H1 (cell line): ENCODE results near the gene MIER3. TPM values are rescaled to one million over a fixed set of nuclear protein-coding genes. Genes with fewer than 3 reads are reported as not detected.

Experiments
- CTCF ChIA-PET: fragments of 300-600 bp; sonication (Branson Sonifier 250); formaldehyde crosslinking; loops from one replicate; lab custom pipeline; 2021; ENCODE audit not compliant: partially characterized antibody; lab: Charles Lee
- POLR2A ChIA-PET: fragments of 300-600 bp; sonication (Branson Sonifier 250); formaldehyde crosslinking; loops from one replicate; lab custom pipeline; 2021; ENCODE audit warnings: inconsistent platforms; ENCODE audit not compliant: partially characterized antibody; lab: Charles Lee
- DNase-seq, 2 experiments: peaks; one replicate each; pipeline versions ENCODE4 v3.0.0 to v3.0.0-alpha.2; 2010 to 2022; ENCODE audit warnings: low spot score in 2 of 2, low read depth in 1 of 2, mixed read lengths in 1 of 2
- FAIRE-seq: peaks from 2 replicates; lab custom pipeline; 2011; peaks lifted over from hg19 to GRCh38; lab: Jason Lieb, UNC
- H2AFZ ChIP-seq: 2 replicates; pipeline ENCODE4 v1.8.1; 2012; ENCODE audit warnings: low read length, inconsistent platforms
- H2AK5ac ChIP-seq: 2 replicates; pipeline ENCODE4 v1.6.1; 2013; ENCODE audit warnings: low read depth, low read length
- H2BK120ac ChIP-seq: replicated peaks from 2 replicates; pipeline ENCODE3; 2013; ENCODE audit warnings: low read depth, low read length, inconsistent platforms
- H2BK12ac ChIP-seq: 2 replicates; pipeline ENCODE4 v1.6.1; 2013; ENCODE audit warnings: low read depth, low read length
- H2BK15ac ChIP-seq: 2 replicates; pipeline ENCODE4 v1.6.1; 2013; ENCODE audit warnings: low read length
- H2BK20ac ChIP-seq: 2 replicates; pipeline ENCODE4 v1.6.1; 2013; ENCODE audit warnings: low read length
- H2BK5ac ChIP-seq: 2 replicates; pipeline ENCODE4 v1.6.1; 2013; ENCODE audit warnings: low read depth, low read length
- H3K14ac ChIP-seq: 2 replicates; pipeline ENCODE4 v1.6.1; 2013; ENCODE audit warnings: inconsistent platforms; ENCODE audit not compliant: insufficient read length
- H3K18ac ChIP-seq: 2 replicates; pipeline ENCODE4 v1.6.1; 2013; ENCODE audit warnings: low read length; ENCODE audit errors: extremely low read depth
- H3K23ac ChIP-seq: 2 replicates; pipeline ENCODE4 v1.6.1; 2013; ENCODE audit warnings: inconsistent platforms; ENCODE audit not compliant: insufficient read length
- H3K23me2 ChIP-seq: 2 replicates; pipeline ENCODE4 v1.6.1; 2013; ENCODE audit warnings: low read depth, low read length
- H3K27ac ChIP-seq: 2 replicates; pipeline ENCODE4 v1.6.1; 2011; ENCODE audit warnings: low read depth, low read length, inconsistent platforms
- H3K27me3 ChIP-seq, 4 experiments: replicated peaks in 1 of 4; 1 replicate in 1 of 4; 2 replicates in 3 of 4; pipeline versions ENCODE4 v1.6.1 to v1.8.1; 2011 to 2013; ENCODE audit warnings: low read length in 3 of 4, mild to moderate bottlenecking in 3 of 4, inconsistent platforms in 2 of 4, mixed read lengths in 2 of 4, moderate library complexity in 1 of 4; ENCODE audit not compliant: control insufficient read depth in 3 of 4, insufficient read depth in 3 of 4; ENCODE audit errors: extremely low read depth in 1 of 4
- H3K36me3 ChIP-seq, 4 experiments: 2 replicates each; pipeline versions ENCODE4 v1.6.1 to v1.8.1; 2011 to 2013; ENCODE audit warnings: mild to moderate bottlenecking in 4 of 4, low read length in 3 of 4, moderate library complexity in 2 of 4, control low read depth in 1 of 4, inconsistent platforms in 1 of 4; ENCODE audit not compliant: insufficient read depth in 4 of 4, control insufficient read depth in 2 of 4
- H3K4ac ChIP-seq: replicated peaks from 2 replicates; pipeline ENCODE3; 2013; ENCODE audit warnings: low read length, low read depth, mixed read lengths, inconsistent platforms; ENCODE audit not compliant: insufficient read length
- H3K4me1 ChIP-seq, 4 experiments: replicated peaks in 1 of 4; 1 replicate in 1 of 4; 2 replicates in 3 of 4; pipeline versions ENCODE4 v1.6.1 to v1.8.1; 2011 to 2013; ENCODE audit warnings: low read length in 3 of 4, inconsistent platforms in 2 of 4, mixed read lengths in 1 of 4; ENCODE audit not compliant: insufficient read depth in 4 of 4, control insufficient read depth in 3 of 4
- H3K4me2 ChIP-seq, 2 experiments: 2 replicates each; pipeline versions ENCODE4 v1.6.1 to v1.8.1; 2011 to 2013; ENCODE audit warnings: low read depth in 2 of 2, low read length in 2 of 2, control low read depth in 1 of 2, inconsistent platforms in 1 of 2, mild to moderate bottlenecking in 1 of 2; ENCODE audit not compliant: insufficient read depth in 1 of 2
- H3K4me3 ChIP-seq, 4 experiments: fragments of 200-600, 300-600 bp in 1 of 4; sonication (generic), shearing (Covaris generic), sonication (Bioruptor Twin) in 1 of 4; 2 replicates each; pipeline versions ENCODE4 v1.5.1 to v1.8.1; 2011 to 2016; ENCODE audit warnings: low read length in 4 of 4, low read depth in 3 of 4, control low read depth in 2 of 4, inconsistent platforms in 2 of 4, mild to moderate bottlenecking in 2 of 4, mixed read lengths in 1 of 4, moderate library complexity in 1 of 4; ENCODE audit not compliant: insufficient read depth in 2 of 4; ENCODE audit errors: extremely low read depth in 1 of 4
- H3K56ac ChIP-seq: replicated peaks from 2 replicates; pipeline ENCODE3; 2013; ENCODE audit warnings: low read depth, mild to moderate bottlenecking, mixed read lengths, low read length, inconsistent platforms; ENCODE audit not compliant: insufficient read length
- H3K79me1 ChIP-seq: 2 replicates; pipeline ENCODE4 v1.6.1; 2013; ENCODE audit warnings: low read depth, low read length, control low read depth
- H3K79me2 ChIP-seq, 2 experiments: 2 replicates each; pipeline versions ENCODE4 v1.6.1 to v1.8.1; 2012 to 2013; ENCODE audit warnings: low read length in 2 of 2, mild to moderate bottlenecking in 2 of 2, inconsistent platforms in 1 of 2; ENCODE audit not compliant: insufficient read depth in 2 of 2, control insufficient read depth in 1 of 2
- H3K9ac ChIP-seq, 4 experiments: replicated peaks in 1 of 4; 1 replicate in 1 of 4; 2 replicates in 3 of 4; pipeline versions ENCODE4 v1.6.1 to v1.8.1; 2011 to 2013; ENCODE audit warnings: low read depth in 3 of 4, low read length in 3 of 4, control low read depth in 2 of 4, mild to moderate bottlenecking in 2 of 4, moderate library complexity in 2 of 4, inconsistent platforms in 1 of 4; ENCODE audit errors: extremely low read depth in 1 of 4
- H3K9me3 ChIP-seq, 2 experiments: 2 replicates each; pipeline versions ENCODE4 v1.6.1 to v1.8.1; 2012 to 2013; ENCODE audit warnings: mild to moderate bottlenecking in 2 of 2, moderate library complexity in 2 of 2, control low read depth in 1 of 2, inconsistent platforms in 1 of 2, low read depth in 1 of 2, low read length in 1 of 2, mixed read lengths in 1 of 2; ENCODE audit not compliant: insufficient read depth in 2 of 2
- H4K20me1 ChIP-seq, 2 experiments: replicated peaks in 1 of 2; 2 replicates each; pipeline versions ENCODE3 to v1.8.1; 2011 to 2013; ENCODE audit warnings: inconsistent platforms in 2 of 2, low read length in 2 of 2, mild to moderate bottlenecking in 1 of 2; ENCODE audit not compliant: insufficient read depth in 2 of 2, control insufficient read depth in 1 of 2
- H4K5ac ChIP-seq: 2 replicates; pipeline ENCODE4 v1.6.1; 2013; ENCODE audit warnings: low read length, low read depth, mixed read lengths, inconsistent platforms; ENCODE audit not compliant: insufficient read length
- H4K8ac ChIP-seq: 2 replicates; pipeline ENCODE4 v1.8.0; 2013; ENCODE audit warnings: mild to moderate bottlenecking, moderate library complexity, low read length, inconsistent platforms; ENCODE audit not compliant: insufficient read depth; ENCODE audit errors: extremely low read depth
- H4K91ac ChIP-seq: replicated peaks from 2 replicates; pipeline ENCODE3; 2013; ENCODE audit warnings: low read length, mixed read lengths, inconsistent platforms; ENCODE audit not compliant: insufficient read length
- BRCA1 ChIP-seq: IDR thresholded peaks from 2 replicates; pipeline ENCODE4 v1.6.1; 2012; ENCODE audit warnings: low read depth, low read length, improper control_type of control experiment
- CREB1 ChIP-seq: IDR thresholded peaks from 2 replicates; pipeline ENCODE4 v1.6.1; 2012; ENCODE audit warnings: inconsistent platforms
- EGR1 ChIP-seq: IDR thresholded peaks from 2 replicates; pipeline ENCODE4 v1.6.1; 2011; ENCODE audit warnings: low read depth, low read length, borderline replicate concordance
- JUND ChIP-seq: IDR thresholded peaks from 2 replicates; pipeline ENCODE4 v1.6.1; 2011; ENCODE audit warnings: mild to moderate bottlenecking, improper control_type of control experiment, low read length
- MAFK ChIP-seq: IDR thresholded peaks from 2 replicates; pipeline ENCODE4 v1.6.1; 2012; ENCODE audit warnings: low read depth, mild to moderate bottlenecking, improper control_type of control experiment, low read length
- POLR2AphosphoS5 ChIP-seq: IDR thresholded peaks from 2 replicates; pipeline ENCODE4 v1.6.1; 2011; ENCODE audit warnings: low read depth, low read length
- POU5F1 ChIP-seq: IDR thresholded peaks from 2 replicates; pipeline ENCODE4 v1.6.1; 2011; ENCODE audit warnings: low read depth, mild to moderate bottlenecking, low read length, moderate library complexity
- RAD21 ChIP-seq, 2 experiments: IDR thresholded peaks in 1 of 2; conservative IDR thresholded peaks in 1 of 2; 2 replicates each; pipeline ENCODE4 v1.6.1; 2011; ENCODE audit warnings: low read depth in 2 of 2, low read length in 2 of 2, improper control_type of control experiment in 1 of 2, inconsistent platforms in 1 of 2, mild to moderate bottlenecking in 1 of 2, moderate library complexity in 1 of 2
- RXRA ChIP-seq: IDR thresholded peaks from 2 replicates; pipeline ENCODE4 v1.6.1; 2011; ENCODE audit warnings: low read depth, mild to moderate bottlenecking, low read length, moderate library complexity; ENCODE audit not compliant: insufficient read depth
- SIN3A ChIP-seq, 2 experiments: IDR thresholded peaks in 1 of 2; conservative IDR thresholded peaks in 1 of 2; 2 replicates each; pipeline ENCODE4 v1.6.1; 2011 to 2012; ENCODE audit warnings: low read length in 2 of 2, improper control_type of control experiment in 1 of 2, low read depth in 1 of 2, mild to moderate bottlenecking in 1 of 2
- SIRT6 ChIP-seq: IDR thresholded peaks from one replicate; pipeline ENCODE4 v1.7.1; 2012; ENCODE audit warnings: low read length, inconsistent platforms
- WGBS, 2 experiments: shearing (Covaris generic) in 1 of 2; methylation state at CpG; one replicate each; pipeline versions ENCODE4 v1.1.6 to v1.1.7; 2013 to 2015; ENCODE audit warnings: low lambda C conversion rate in 2 of 2, mixed read lengths in 2 of 2, inconsistent platforms in 1 of 2, low coverage in 1 of 2, missing lambda C conversion rate in 1 of 2; ENCODE audit not compliant: insufficient replicate concordance in 2 of 2, insufficient coverage in 1 of 2, insufficient read length in 1 of 2; ENCODE audit errors: extremely low coverage in 1 of 2, missing lambda C conversion rate in 1 of 2; 5-methylcytosine and 5-hydroxymethylcytosine counted together
- polyA plus RNA-seq, 7 experiments: library from polyadenylated mRNA; depleted of rRNA in 3 of 7; stranded (reverse) in 5 of 7; unstranded in 2 of 7; fragments of >200 nt in 5 of 7; fragments of 200-250 nt in 2 of 7; gene quantifications; 1 replicate in 5 of 7; 2 replicates in 1 of 7; 4 replicates in 1 of 7; pipeline versions ENCODE4 v1.2.1 to v1.2.3, GENCODE V29; 2011 to 2013; ENCODE audit warnings: missing spikeins in 2 of 7, mixed read lengths in 2 of 7
- total RNA-seq: library from RNA; stranded (reverse); fragmentation: NEBNext Ultra II Directional; extraction: Animal tissue kit (Norgen Biotek cat#: 25700); gene quantifications from 2 replicates; pipeline ENCODE4 v1.2.1, GENCODE V29; 2021
- TF ChIP-seq, protein P1 (sequence below): IDR thresholded peaks from 2 replicates; pipeline ENCODE4 v1.6.1; 2011; ENCODE audit warnings: low read length, improper control_type of control experiment
- TF ChIP-seq, protein P2 (sequence below): IDR thresholded peaks from 2 replicates; pipeline ENCODE4 v1.6.1; 2012; ENCODE audit warnings: inconsistent platforms

The MIER3 gene
- total and polyA plus RNA-seq, 2 of the 8 experiments (the other 6 are each of a cell fraction or from before 2014, with no cell fraction given), result 9.6 to 33.3 TPM

DNA sequence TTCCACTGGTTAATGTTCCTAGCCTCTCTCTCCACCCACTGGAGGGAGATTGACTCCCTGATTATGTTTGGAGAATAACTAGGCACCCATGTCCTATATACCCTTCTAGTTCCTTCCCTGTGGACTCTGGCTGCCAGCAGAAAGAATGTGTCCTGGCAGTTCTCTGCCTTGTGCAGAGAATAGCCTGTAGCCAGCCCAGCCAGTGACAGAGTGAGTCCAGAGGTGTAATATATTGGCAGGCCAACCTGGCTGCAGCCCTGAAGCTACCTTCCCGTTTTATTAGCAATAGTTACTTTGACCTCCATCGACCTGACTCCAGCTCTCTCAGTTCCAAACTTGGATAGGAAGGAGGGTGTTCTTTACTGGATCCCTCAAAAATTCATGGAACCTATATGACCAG, 34.4 kb downstream of the MIER3 start:
- POLR2A ChIA-PET, result interaction anchor here (0.7 to 2.5 kb wide), 6 partner anchors 8 to 266 kb away, joined by 3 to 20 read pairs (median 8); partner anchors contain the start of gene SETD9
- H4K8ac ChIP-seq, result no peak overlapping the region
- CTCF ChIA-PET, result interaction anchor here (0.9 to 2.2 kb wide), 5 partner anchors 8 to 653 kb away, joined by 3 to 9 read pairs (median 4); partner anchors contain the start of gene SETD9
- no peak overlapping the region for H2BK12ac ChIP-seq
- no peaks in the 10 kb centered on the region for H4K20me1 ChIP-seq
- no peaks in the 10 kb centered on the region for H3K9me3 ChIP-seq
- H3K56ac ChIP-seq, result no peak overlapping the region
- no peak overlapping the region for H2BK15ac ChIP-seq
- H3K23ac ChIP-seq, result no peak overlapping the region
- no peak for FAIRE-seq
- no peak overlapping the region for H2BK120ac ChIP-seq
- no peak overlapping the region for H3K4me3 ChIP-seq
- H3K79me2 ChIP-seq, result no peaks in the 10 kb centered on the region
- H3K4me1 ChIP-seq, result 0 out of 7 replicates have a peak, but pooled peaks cover 0 to 2% (median 0%) of the 10 kb centered on the region in 4 experiments
- H3K27me3 ChIP-seq, result no peaks in the 10 kb centered on the region
- no peak overlapping the region for H3K4me2 ChIP-seq
- H3K79me1 ChIP-seq, result no peaks in the 10 kb centered on the region
- H2AK5ac ChIP-seq, result no peak overlapping the region
- 86% methylated on average over 2 of the region's 2 CpGs; no CpG with 5 or more reads in 1 of the 2 experiments for WGBS, 2 experiments
- H2BK20ac ChIP-seq, result no peak overlapping the region
- H3K27ac ChIP-seq, result no peak overlapping the region
- H4K5ac ChIP-seq, result no peak overlapping the region
- DNase-seq, result no peak
- H3K23me2 ChIP-seq, result no peaks in the 10 kb centered on the region
- H3K9ac ChIP-seq, result no peak overlapping the region
- no peak overlapping the region for H3K4ac ChIP-seq
- H2AFZ ChIP-seq, result no peak overlapping the region
- H4K91ac ChIP-seq, result no peak overlapping the region
- H2BK5ac ChIP-seq, result no peak overlapping the region
- H3K18ac ChIP-seq, result no peak overlapping the region
- peaks cover 0 to 30% (median 7%) of the 10 kb centered on the region in 4 experiments; a peak in 7 of 8 replicates for H3K36me3 ChIP-seq
- no peak overlapping the region for H3K14ac ChIP-seq
- TF ChIP-seq RXRA (no peak), JUND (no peak), SIN3A (conservative IDR thresholded peaks at IDR 0.05 in 1 of 2, IDR thresholded peaks at IDR 0.05 in 1 of 2; ENCODE audit: low read depth in 1 of 2, low read length in 2 of 2) (no peak), POLR2AphosphoS5 (no peak), MAFK (no peak), POU5F1 (no peak), SIRT6 (no peak), EGR1 (no peak), CREB1 (no peak), RAD21 (IDR thresholded peaks at IDR 0.05 in 1 of 2, conservative IDR thresholded peaks at IDR 0.05 in 1 of 2; ENCODE audit: low read depth in 2 of 2, low read length in 2 of 2) (no peak), BRCA1 (no peak)
- TF ChIP-seq, protein P1, sequence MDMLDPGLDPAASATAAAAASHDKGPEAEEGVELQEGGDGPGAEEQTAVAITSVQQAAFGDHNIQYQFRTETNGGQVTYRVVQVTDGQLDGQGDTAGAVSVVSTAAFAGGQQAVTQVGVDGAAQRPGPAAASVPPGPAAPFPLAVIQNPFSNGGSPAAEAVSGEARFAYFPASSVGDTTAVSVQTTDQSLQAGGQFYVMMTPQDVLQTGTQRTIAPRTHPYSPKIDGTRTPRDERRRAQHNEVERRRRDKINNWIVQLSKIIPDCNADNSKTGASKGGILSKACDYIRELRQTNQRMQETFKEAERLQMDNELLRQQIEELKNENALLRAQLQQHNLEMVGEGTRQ, result no peak
- TF ChIP-seq, protein P2, sequence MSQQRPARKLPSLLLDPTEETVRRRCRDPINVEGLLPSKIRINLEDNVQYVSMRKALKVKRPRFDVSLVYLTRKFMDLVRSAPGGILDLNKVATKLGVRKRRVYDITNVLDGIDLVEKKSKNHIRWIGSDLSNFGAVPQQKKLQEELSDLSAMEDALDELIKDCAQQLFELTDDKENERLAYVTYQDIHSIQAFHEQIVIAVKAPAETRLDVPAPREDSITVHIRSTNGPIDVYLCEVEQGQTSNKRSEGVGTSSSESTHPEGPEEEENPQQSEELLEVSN, result no peak
